ENCODE data around the gene ANXA1.

- no peak for TF ChIP-seq CTCF (IDR thresholded peaks at IDR 0.05)
- TF ChIP-seq TCF7L2 (IDR thresholded peaks at IDR 0.05; ENCODE audit: low read depth, low read length), result no peak
- TF ChIP-seq REST (IDR thresholded peaks at IDR 0.05; ENCODE audit: insufficient read depth in 1 of 2, low read depth in 2 of 2, low read length in 1 of 2), result no peak
- no peak for TF ChIP-seq POLR2AphosphoS5 (IDR thresholded peaks at IDR 0.05; ENCODE audit: low read depth, low read length)
- no peak for TF ChIP-seq SIN3A (IDR thresholded peaks at IDR 0.05; ENCODE audit: borderline replicate concordance, insufficient read depth, low read depth, low read length)
These were observed 28.7 kb downstream of the ANXA1 start for GRCh38 chr9:73180403-73180802.

Data from Panc1 (cell line).